Fibroblast of the aortic adventitia (primary cell): ENCODE measurements around the gene EFHD2. TPM values are rescaled to one million over a fixed set of nuclear protein-coding genes. Genes with fewer than 3 reads are reported as not detected.
"Not testable (repeated sequence)": the region's sequence is repeated elsewhere in the genome, so short reads cannot be mapped to it uniquely, and the experiment has no call there.

Experiments
- DNase-seq: peaks from one replicate; pipeline ENCODE4 v3.0.0-alpha.2; 2010; ENCODE audit warnings: low read depth
- H3K4me3 ChIP-seq: 2 replicates; pipeline ENCODE4 v1.5.1; 2011; ENCODE audit warnings: low read depth, mild to moderate bottlenecking, control low read depth, low read length, moderate library complexity
- total RNA-seq: library from RNA; depleted of rRNA; stranded (reverse); fragments of >200 nt; gene quantifications from 2 replicates; pipeline ENCODE4 v1.2.3, GENCODE V29; 2012; ENCODE audit warnings: low replicate concordance
- TF ChIP-seq, protein P1 (sequence below): IDR thresholded peaks from 2 replicates; pipeline ENCODE4 v1.5.1; 2011; ENCODE audit warnings: mild to moderate bottlenecking, low read length, control low read depth, inconsistent platforms; ENCODE audit not compliant: insufficient read depth

Gene EFHD2
- total RNA-seq, 1 donor: 28.1 TPM

DNA sequence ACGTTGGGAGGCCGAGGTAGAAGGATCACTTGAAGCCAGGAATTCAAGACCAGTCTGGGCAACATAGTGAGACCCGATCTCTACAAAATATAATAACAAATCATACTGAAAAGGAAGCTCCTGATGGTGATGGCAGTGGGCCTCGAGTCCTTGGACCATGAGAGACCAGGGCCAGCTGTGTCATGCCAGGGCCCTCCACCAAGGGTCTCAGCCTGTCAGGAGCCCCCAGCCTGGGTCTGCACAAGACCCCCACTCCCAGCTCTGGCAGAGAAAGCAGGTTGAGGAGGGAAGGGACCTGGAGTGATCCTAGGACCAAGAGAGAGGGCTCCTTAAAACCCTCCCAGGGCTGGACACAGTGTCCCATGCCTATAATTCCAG, 21.9 kb downstream of the EFHD2 start:
- DNase-seq: no peak
- H3K4me3 ChIP-seq: no peak overlapping the region
- TF ChIP-seq, protein P1, sequence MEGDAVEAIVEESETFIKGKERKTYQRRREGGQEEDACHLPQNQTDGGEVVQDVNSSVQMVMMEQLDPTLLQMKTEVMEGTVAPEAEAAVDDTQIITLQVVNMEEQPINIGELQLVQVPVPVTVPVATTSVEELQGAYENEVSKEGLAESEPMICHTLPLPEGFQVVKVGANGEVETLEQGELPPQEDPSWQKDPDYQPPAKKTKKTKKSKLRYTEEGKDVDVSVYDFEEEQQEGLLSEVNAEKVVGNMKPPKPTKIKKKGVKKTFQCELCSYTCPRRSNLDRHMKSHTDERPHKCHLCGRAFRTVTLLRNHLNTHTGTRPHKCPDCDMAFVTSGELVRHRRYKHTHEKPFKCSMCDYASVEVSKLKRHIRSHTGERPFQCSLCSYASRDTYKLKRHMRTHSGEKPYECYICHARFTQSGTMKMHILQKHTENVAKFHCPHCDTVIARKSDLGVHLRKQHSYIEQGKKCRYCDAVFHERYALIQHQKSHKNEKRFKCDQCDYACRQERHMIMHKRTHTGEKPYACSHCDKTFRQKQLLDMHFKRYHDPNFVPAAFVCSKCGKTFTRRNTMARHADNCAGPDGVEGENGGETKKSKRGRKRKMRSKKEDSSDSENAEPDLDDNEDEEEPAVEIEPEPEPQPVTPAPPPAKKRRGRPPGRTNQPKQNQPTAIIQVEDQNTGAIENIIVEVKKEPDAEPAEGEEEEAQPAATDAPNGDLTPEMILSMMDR: no peak

DNA sequence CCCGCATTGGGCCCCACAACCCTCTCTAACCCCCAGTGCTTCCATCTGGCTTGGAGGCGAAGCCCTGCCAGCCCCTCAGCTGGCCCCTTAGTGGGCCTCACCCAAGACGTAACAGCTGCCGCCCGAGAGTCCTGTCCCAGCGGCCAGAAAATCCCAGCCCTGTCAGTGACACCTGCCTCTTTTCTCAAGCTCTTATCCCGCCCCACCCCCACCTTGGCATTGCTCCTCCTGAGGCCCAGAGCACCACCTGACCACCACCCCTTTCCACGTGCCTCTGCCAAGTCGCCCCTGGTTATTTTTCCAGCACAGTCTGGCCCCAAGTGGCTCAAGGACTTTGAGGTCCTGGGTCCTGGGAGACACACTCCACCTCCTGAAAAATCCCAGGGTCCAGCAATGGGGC, 22.6 kb downstream of the EFHD2 start:
- TF ChIP-seq, protein P1: no peak
- no peak for DNase-seq

DNA sequence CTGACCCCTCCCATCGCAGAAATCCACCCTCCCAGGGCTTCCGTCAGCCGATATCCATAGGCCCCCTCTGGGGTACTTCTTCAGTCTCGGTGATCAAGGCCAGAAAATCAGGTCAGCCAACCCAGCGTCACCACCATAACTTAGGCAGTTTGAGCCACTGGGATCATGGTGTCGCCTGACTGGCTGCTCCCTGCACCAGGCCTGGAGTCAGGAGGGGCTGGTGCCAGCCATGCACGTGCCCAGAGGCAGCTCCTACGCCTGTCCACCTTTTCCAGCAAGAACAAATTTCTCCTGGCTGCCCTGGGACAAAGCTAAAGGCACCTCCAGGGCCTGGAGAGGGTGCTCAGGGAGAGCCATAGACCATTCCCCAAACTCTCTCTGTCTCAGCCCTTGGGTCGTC, 23.8 kb downstream of the EFHD2 start:
- TF ChIP-seq, protein P1: no peak

More for the DNA sequence above, 22.6 kb downstream of the EFHD2 start:
- no peak overlapping the region for H3K4me3 ChIP-seq

DNA sequence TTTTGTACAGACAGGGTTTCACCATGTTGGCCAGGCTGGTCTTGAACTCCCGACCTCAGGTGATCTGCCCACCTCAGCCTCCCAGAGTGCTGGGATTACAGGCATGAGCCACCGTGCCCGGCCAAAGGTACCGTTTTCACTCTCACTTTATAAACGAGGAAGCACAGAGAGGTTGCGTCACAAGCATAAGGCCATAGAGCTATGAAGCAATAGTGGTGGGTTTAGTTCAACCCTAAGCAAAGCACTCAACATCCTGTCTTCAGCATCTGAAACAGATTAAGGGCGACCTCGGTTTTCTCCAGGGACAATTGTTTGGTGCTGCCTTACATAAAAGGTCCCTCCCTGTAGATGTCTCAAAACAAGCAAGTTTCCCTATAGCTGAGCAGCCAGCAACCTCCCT, 25.1 kb downstream of the EFHD2 start:
- not testable (repeated sequence) for H3K4me3 ChIP-seq
- DNase-seq: peak; percentile 22

More for the DNA sequence above, 23.8 kb downstream of the EFHD2 start:
- no peak overlapping the region for H3K4me3 ChIP-seq
- DNase-seq: no peak

DNA sequence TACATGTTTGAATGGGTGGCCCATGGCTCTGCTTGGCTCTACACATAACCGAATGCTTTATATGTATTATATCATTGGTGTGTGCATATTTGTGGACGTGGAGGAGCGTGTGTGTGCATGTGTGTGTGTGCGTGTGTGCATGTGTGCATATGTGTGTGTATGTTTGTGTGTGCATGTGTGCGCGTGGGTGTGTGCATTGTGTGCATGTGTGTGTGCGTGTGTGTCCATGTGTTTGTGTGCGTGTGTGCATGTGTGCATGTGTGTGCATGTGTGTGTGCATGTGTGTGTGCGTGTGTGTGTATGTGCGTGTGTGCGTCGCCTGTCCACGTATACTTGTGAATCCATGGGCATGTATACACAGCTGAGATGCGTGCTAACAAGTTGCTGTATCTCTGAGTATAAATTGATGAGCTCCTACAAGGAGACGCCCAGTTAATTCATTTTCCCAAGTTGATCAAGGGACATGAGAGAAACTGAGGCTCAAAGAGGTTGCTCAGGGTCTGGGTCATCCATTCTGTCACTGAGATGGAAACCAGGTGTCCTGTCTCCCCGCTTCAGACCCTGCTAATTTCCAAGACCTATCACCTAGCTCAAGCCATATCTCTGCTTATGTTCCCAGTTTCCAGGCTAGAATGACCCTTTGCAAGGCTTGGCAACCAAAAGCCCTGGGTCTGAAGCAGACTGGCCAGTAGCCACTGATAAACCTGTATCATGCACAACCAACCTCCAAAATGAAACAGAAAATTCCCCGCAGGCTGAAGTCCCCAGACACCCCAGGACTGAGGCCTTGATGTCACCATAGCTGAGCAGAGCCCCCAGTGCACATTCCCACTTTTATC, 25.8 kb downstream of the EFHD2 start:
- TF ChIP-seq, protein P1: no peak
- H3K4me3 ChIP-seq: no peak overlapping the region
- no peak for DNase-seq

DNA sequence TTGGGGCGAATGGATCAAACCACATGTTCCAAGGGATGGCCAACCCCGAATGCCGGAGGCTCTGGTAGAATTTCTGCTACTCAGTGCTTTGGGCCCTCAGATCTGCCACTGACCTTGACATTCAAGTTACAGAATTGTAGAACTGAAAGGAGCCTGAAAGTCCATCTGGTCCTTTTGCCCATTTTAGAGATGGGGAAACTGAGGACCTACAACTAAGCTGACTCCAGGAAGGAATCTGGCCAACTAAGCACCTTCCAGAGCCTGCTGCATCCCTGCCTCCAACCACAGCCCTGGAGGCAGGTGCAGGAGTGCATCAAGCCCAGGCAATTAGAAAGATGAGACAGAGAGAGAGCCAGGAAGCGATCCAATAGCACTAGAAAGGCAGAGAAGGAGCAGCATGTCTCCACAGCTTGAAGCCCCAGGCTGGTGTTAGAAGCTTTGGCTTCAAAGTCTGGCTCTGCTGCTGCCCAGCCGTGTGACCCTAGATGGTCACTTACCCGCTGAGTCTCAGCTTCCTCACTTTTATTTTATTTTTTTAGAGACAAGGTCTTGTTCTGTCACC, 27.3 kb downstream of the EFHD2 start:
- no peak overlapping the region for H3K4me3 ChIP-seq
- TF ChIP-seq, protein P1: no peak
- DNase-seq: no peak

DNA sequence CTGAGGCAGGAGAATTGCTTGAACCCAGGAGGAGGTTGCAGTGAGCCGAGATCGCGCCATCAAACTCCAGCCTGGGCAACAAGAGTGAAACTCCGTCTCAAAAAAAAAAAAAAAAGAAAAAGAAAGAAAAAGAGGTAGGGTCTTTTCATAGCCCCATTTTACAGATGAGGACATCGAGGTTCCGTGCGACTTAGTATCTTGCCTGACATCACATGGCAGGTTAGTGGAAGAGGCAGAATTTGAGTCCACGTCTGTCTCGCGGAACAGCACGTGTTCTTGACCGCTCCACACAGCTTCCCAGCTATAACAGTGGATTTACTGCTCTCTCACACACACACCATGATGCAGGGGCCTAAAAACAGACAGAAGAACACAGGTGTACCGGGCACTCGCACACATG, 29.6 kb downstream of the EFHD2 start:
- TF ChIP-seq, protein P1: no peak
- no peak overlapping the region for H3K4me3 ChIP-seq
- DNase-seq: no peak
